ENCODE data around the gene AMBRA1.

- TF ChIP-seq EP300 (IDR thresholded peaks at IDR 0.05) (no peak), CTCF (IDR thresholded peaks at IDR 0.05) (no peak), POLR2A (IDR thresholded peaks at IDR 0.05) (no peak), POLR2AphosphoS5 (IDR thresholded peaks at IDR 0.05) (no peak)
Observed at GRCh38 chr11:46557684-46558151, 36.1 kb downstream of the AMBRA1 start.
